HepG2 (cell line): ENCODE results near the gene SPRED3. TPM values are rescaled to one million over a fixed set of nuclear protein-coding genes. Genes with fewer than 3 reads are reported as not detected.

Experiments used
- ATAC-seq: fragments of 200-7000 bp; cut with Tn5 transposase; 3 replicates; pipeline ENCODE4 v1.9.1; 2020; ENCODE audit warnings: mild to moderate bottlenecking, moderate library complexity
- BruUV-seq: library from RNA; stranded (reverse); fragments of 400-500 nt; replicated peaks from 2 replicates; lab custom pipeline; 2021; lab: Mats Ljungman, UMichigan
- CTCF ChIA-PET: fragments of 300-600 bp; formaldehyde crosslinking; extraction: SDS; loops from one replicate; lab custom pipeline; 2021; ENCODE audit warnings: low total read pairs, inconsistent platforms, low intra/inter-chr PET ratio; lab: Yijun Ruan, JAX
- POLR2A ChIA-PET: fragments of 350-600 bp; sonication (Branson Sonifier 250); formaldehyde crosslinking; loops from one replicate; lab custom pipeline; 2020; ENCODE audit warnings: antibody characterized with exemption, inconsistent platforms; lab: Yijun Ruan, JAX
- DNase-seq: peaks from one replicate; pipeline ENCODE4 v3.0.0-alpha.2; 2015; ENCODE audit warnings: low spot score
- FAIRE-seq: peaks from 3 replicates; lab custom pipeline; 2011; peaks lifted over from hg19 to GRCh38; lab: Jason Lieb, UNC
- H2AFZ ChIP-seq: one replicate; pipeline ENCODE4 v1.6.1; 2011; ENCODE audit warnings: low read length, inconsistent platforms
- H3K27ac ChIP-seq: fragments of 300-600 bp; 3 replicates; pipeline ENCODE4 v1.8.0; 2011; ENCODE audit warnings: mixed run types, mild to moderate bottlenecking, mixed read lengths, low read length, inconsistent platforms; ENCODE audit not compliant: insufficient read depth; ENCODE audit errors: extremely low read length
- H3K27me3 ChIP-seq, 2 experiments: fragments of 200-600 bp in 1 of 2; 2 replicates in 1 of 2; 3 replicates in 1 of 2; pipeline versions ENCODE4 v1.6.0 to v1.8.0; 2011; ENCODE audit warnings: low read length in 2 of 2, mild to moderate bottlenecking in 2 of 2, moderate library complexity in 2 of 2, inconsistent platforms in 1 of 2; ENCODE audit not compliant: insufficient read depth in 2 of 2, control insufficient read depth in 1 of 2
- H3K36me3 ChIP-seq, 2 experiments: fragments of 200-600 bp in 1 of 2; replicated peaks in 1 of 2; 2 replicates in 1 of 2; 3 replicates in 1 of 2; pipeline versions ENCODE4 v1.5.1 to v1.8.0; 2011; ENCODE audit warnings: low read length in 2 of 2, inconsistent platforms in 1 of 2; ENCODE audit not compliant: insufficient read depth in 2 of 2, control insufficient read depth in 1 of 2
- H3K4me1 ChIP-seq: 2 replicates; pipeline ENCODE4 v1.5.1; 2012; ENCODE audit warnings: low read length, inconsistent platforms; ENCODE audit not compliant: insufficient read depth
- H3K4me2 ChIP-seq: 2 replicates; pipeline ENCODE4 v1.6.0; 2011; ENCODE audit warnings: low read depth, low read length, inconsistent platforms
- H3K4me3 ChIP-seq, 3 experiments: fragments of 200-600 bp in 1 of 3; sonication (generic), shearing (Covaris generic) in 1 of 3; replicated peaks in 1 of 3; 2 replicates each; pipeline ENCODE4 v1.5.1; 2011 to 2016; ENCODE audit warnings: low read length in 3 of 3, inconsistent platforms in 2 of 3, low read depth in 2 of 3, mild to moderate bottlenecking in 2 of 3, control low read depth in 1 of 3, mixed read lengths in 1 of 3; ENCODE audit not compliant: insufficient read depth in 1 of 3
- H3K79me2 ChIP-seq: one replicate; pipeline ENCODE4 v1.6.1; 2011; ENCODE audit warnings: low read length, inconsistent platforms; ENCODE audit not compliant: insufficient read depth
- H3K9ac ChIP-seq: 2 replicates; pipeline ENCODE4 v1.6.0; 2011; ENCODE audit warnings: mild to moderate bottlenecking, low read depth, low read length, inconsistent platforms; ENCODE audit not compliant: insufficient read depth
- H3K9me3 ChIP-seq: 2 replicates; pipeline ENCODE4 v1.5.1; 2012; ENCODE audit warnings: mild to moderate bottlenecking, low read length
- H4K20me1 ChIP-seq: 2 replicates; pipeline ENCODE4 v1.6.0; 2011; ENCODE audit warnings: inconsistent platforms, mild to moderate bottlenecking, low read length, moderate library complexity; ENCODE audit not compliant: insufficient read depth
- AKAP8 ChIP-seq: sonication (generic); formaldehyde crosslinking; IDR thresholded peaks from 2 replicates; pipeline ENCODE4 v1.5.1; 2020; ENCODE audit warnings: mild to moderate bottlenecking, missing genetic modification reagents
- FOXO1 ChIP-seq: sonication (generic); formaldehyde crosslinking; IDR thresholded peaks from 2 replicates; pipeline ENCODE4 v1.4.0; 2020; ENCODE audit warnings: missing genetic modification reagents
- HNRNPUL1 ChIP-seq: fragments of 200-400 bp; formaldehyde crosslinking; IDR thresholded peaks from 2 replicates; pipeline ENCODE4 v1.6.1; 2017; ENCODE audit warnings: low read depth, mild to moderate bottlenecking, low read length, moderate library complexity
- KLF16 ChIP-seq, 2 experiments: sonication (generic) in 1 of 2; formaldehyde crosslinking in 1 of 2; IDR thresholded peaks; 2 replicates each; pipeline versions ENCODE4 v1.6.1 to v1.8.0; 2016 to 2023; ENCODE audit warnings: missing genetic modification reagents in 2 of 2, missing compliant biosample characterization in 1 of 2
- NCOA1 ChIP-seq: sonication (generic); formaldehyde crosslinking; IDR thresholded peaks from 2 replicates; pipeline ENCODE4 v1.9.0; 2021; ENCODE audit warnings: missing genetic modification reagents
- PHB2 ChIP-seq: fragments of 450-650 bp; IDR thresholded peaks from 2 replicates; pipeline ENCODE4 v1.6.1; 2018; ENCODE audit not compliant: partially characterized antibody
- RAD21 ChIP-seq: fragments of 450-650 bp; formaldehyde crosslinking; IDR thresholded peaks from 2 replicates; pipeline ENCODE4 v1.5.0; 2020; ENCODE audit warnings: mild to moderate bottlenecking
- REL ChIP-seq: sonication (generic); formaldehyde crosslinking; conservative IDR thresholded peaks from 2 replicates; pipeline ENCODE4 v1.8.0; 2022; ENCODE audit warnings: mild to moderate bottlenecking, missing genetic modification reagents, moderate library complexity
- RFX3 ChIP-seq: IDR thresholded peaks from 2 replicates; pipeline ENCODE4 v1.6.1; 2016; ENCODE audit warnings: missing biosample characterization, missing genetic modification reagents
- RFXANK ChIP-seq: IDR thresholded peaks from 2 replicates; pipeline ENCODE4 v1.6.1; 2016
- SMC3 ChIP-seq: IDR thresholded peaks from 2 replicates; pipeline ENCODE4 v1.6.1; 2011; ENCODE audit warnings: low read length, improper control_type of control experiment
- SOX5 ChIP-seq: IDR thresholded peaks from 2 replicates; pipeline ENCODE4 v1.6.1; 2016; ENCODE audit warnings: borderline replicate concordance
- STAG1 ChIP-seq: sonication (generic); formaldehyde crosslinking; IDR thresholded peaks from 2 replicates; pipeline ENCODE4 v1.4.0; 2020; ENCODE audit warnings: missing genetic modification reagents
- XRCC5 ChIP-seq: fragments of 200-400 bp; formaldehyde crosslinking; optimal IDR thresholded peaks from 2 replicates; pipeline ENCODE3; 2017; ENCODE audit warnings: mild to moderate bottlenecking, low read length
- ZBTB7A ChIP-seq: sonication (generic); formaldehyde crosslinking; IDR thresholded peaks from 2 replicates; pipeline ENCODE4 v1.8.0; 2022; ENCODE audit warnings: mild to moderate bottlenecking, missing genetic modification reagents
- ZFP41 ChIP-seq: sonication (generic); formaldehyde crosslinking; IDR thresholded peaks from 2 replicates; pipeline ENCODE4 v1.4.0; 2020; ENCODE audit warnings: mild to moderate bottlenecking, missing genetic modification reagents, borderline replicate concordance
- ZNF296 ChIP-seq: sonication (generic); formaldehyde crosslinking; conservative IDR thresholded peaks from 2 replicates; pipeline ENCODE4 v1.5.0; 2020; ENCODE audit warnings: mild to moderate bottlenecking, missing genetic modification reagents
- ZNF713 ChIP-seq: sonication (generic); formaldehyde crosslinking; IDR thresholded peaks from 2 replicates; pipeline ENCODE4 v1.4.0; 2020; ENCODE audit warnings: mild to moderate bottlenecking, missing genetic modification reagents
- ZNF768 ChIP-seq: sonication (generic); formaldehyde crosslinking; IDR thresholded peaks from 2 replicates; pipeline ENCODE4 v1.4.0; 2020; ENCODE audit warnings: missing genetic modification reagents
- WGBS: methylation state at CpG from one replicate; pipeline ENCODE4 v1.1.6; 2017; ENCODE audit warnings: low lambda C conversion rate; 5-methylcytosine and 5-hydroxymethylcytosine counted together
- in situ Hi-C: cut with HindIII; loops from 2 replicates; pipeline ENCODE4 v1.10.0; 2017; ENCODE audit warnings: low pct_unique_long_range_greater_than_20kb; ENCODE audit not compliant: extremely low pct_ligation_motif_present
- intact Hi-C: fragments of 100-400 bp; cut with micrococcal nuclease; formaldehyde crosslinking; loops from one replicate; pipeline ENCODE4 v1.10.0; 2022; ENCODE audit not compliant: unreplicated experiment
- polyA plus RNA-seq, 8 experiments: library from polyadenylated mRNA; depleted of rRNA in 3 of 8; stranded (reverse) in 7 of 8; unstranded in 1 of 8; fragments of >200 nt; fragmentation: Illumina TruSeq in 4 of 8; extraction: Trizol in 4 of 8; gene quantifications; 2 replicates each; pipeline versions ENCODE4 v1.2.1 to v1.2.3, GENCODE V29; 2011 to 2016; ENCODE audit warnings: low read depth in 4 of 8, missing spikeins in 1 of 8, mixed read lengths in 1 of 8; ENCODE audit not compliant: insufficient read depth in 1 of 8
- total RNA-seq, 5 experiments: library from RNA; depleted of rRNA; stranded (reverse); fragments of >200 nt; fragmentation: Illumina TruSeq; extraction: Trizol; gene quantifications; 2 replicates each; pipeline ENCODE4 v1.2.3, GENCODE V29; 2016; ENCODE audit warnings: low read depth in 1 of 5
- TF ChIP-seq, protein P1 (sequence below): sonication (generic); formaldehyde crosslinking; IDR thresholded peaks from 2 replicates; pipeline ENCODE4 v1.4.0; 2020; ENCODE audit warnings: missing genetic modification reagents
- TF ChIP-seq, protein P2 (sequence below): sonication (generic); formaldehyde crosslinking; IDR thresholded peaks from 2 replicates; pipeline ENCODE4 v1.5.0; 2020; ENCODE audit warnings: mild to moderate bottlenecking, missing genetic modification reagents, moderate library complexity

SPRED3 gene
- total and polyA plus RNA-seq, 2 of the 13 experiments (the other 11 are each of a cell fraction or from before 2014, with no cell fraction given): 0.15 to 0.17 TPM

DNA sequence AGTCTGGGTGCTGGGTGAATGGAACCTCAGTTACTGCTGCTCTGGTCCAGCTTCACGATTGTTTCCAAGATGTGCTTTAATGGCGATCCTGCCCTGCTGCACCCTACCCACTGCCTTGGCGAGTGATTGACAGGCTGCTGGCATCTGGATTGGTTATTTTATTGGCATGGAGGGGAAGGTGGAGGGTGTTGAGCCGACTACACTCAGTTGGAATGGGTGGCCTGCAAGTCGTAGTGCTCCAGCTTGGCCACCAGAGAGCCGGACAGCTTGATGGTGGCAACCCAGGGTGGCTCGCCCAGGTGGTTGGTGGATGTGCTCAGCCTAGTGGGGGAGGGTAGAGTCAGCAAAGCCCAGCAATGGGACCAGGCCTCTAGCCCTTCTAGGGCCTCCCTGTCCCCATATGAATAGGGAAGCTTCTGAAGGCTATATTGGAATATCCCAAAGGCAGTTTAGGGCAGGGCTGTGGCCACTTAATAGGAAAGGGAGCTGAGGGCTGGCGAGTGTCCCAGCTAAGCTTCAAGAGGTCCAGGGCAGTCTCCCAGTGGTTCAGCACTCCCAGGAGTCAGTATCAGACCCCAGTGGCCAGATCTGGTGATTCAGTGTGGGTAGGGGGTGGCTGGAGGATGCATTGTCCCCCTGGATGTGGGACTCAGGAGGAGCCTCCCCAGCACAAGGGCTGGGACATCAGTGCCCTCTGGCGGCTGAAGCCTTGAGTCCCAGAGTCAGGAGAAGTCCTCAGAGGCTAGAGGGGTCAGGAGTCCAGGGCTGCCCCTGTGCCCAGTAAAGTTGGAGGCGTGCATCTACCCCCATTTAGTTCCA, 4.1 kb upstream of the SPRED3 start:
- Histone ChIP-seq H3K27ac (no peak overlapping the region), H3K4me2 (no peak overlapping the region), H3K79me2 (no peaks in the 10 kb centered on the region), H3K27me3 (peaks cover 2 to 13% of the 10 kb centered on the region in 2 experiments; a peak in 3 of 5 replicates), H3K4me3 (no peak overlapping the region), H3K9ac (no peak overlapping the region), H4K20me1 (peaks cover 4% of the 10 kb centered on the region; the same call in 1 of the 2 replicates)
- BruUV-seq: no TSS peak
- in situ Hi-C loops (no loop called here), intact Hi-C loops (no loop called here)
- ChIA-PET POLR2A (interaction anchor here (1.4 to 2.5 kb wide), 2 partner anchors 10 to 24 kb away, joined by 3 to 15 read pairs; partner anchors contain the start of gene PSMD8), CTCF (no interaction called here)
- no peak for FAIRE-seq
- peak; percentile 56 for ATAC-seq
- TF ChIP-seq REL (CRISPR knock-in tag): no peak
- no peak for TF ChIP-seq RFX3
- 0 out of 2 replicates have a peak, but pooled peaks have one; percentile 18 for TF ChIP-seq SMC3
- TF ChIP-seq STAG1 (CRISPR knock-in tag): peak; percentile 53
- TF ChIP-seq XRCC5: peak; percentile 18
- no peak for TF ChIP-seq KLF16 (CRISPR knock-in tag; IDR thresholded peaks at IDR 0.05)
- TF ChIP-seq ZBTB7A: no peak
- TF ChIP-seq, protein P1, sequence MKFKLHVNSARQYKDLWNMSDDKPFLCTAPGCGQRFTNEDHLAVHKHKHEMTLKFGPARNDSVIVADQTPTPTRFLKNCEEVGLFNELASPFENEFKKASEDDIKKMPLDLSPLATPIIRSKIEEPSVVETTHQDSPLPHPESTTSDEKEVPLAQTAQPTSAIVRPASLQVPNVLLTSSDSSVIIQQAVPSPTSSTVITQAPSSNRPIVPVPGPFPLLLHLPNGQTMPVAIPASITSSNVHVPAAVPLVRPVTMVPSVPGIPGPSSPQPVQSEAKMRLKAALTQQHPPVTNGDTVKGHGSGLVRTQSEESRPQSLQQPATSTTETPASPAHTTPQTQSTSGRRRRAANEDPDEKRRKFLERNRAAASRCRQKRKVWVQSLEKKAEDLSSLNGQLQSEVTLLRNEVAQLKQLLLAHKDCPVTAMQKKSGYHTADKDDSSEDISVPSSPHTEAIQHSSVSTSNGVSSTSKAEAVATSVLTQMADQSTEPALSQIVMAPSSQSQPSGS (CRISPR knock-in tag): no peak
- TF ChIP-seq SOX5 (CRISPR knock-in tag): no peak
- TF ChIP-seq HNRNPUL1: no peak
- TF ChIP-seq AKAP8 (CRISPR knock-in tag): no peak
- no peak for TF ChIP-seq PHB2
- TF ChIP-seq ZNF713 (CRISPR knock-in tag): no peak
- TF ChIP-seq RAD21: peak; percentile 45
- no peak for TF ChIP-seq RFXANK
- no peak for TF ChIP-seq FOXO1
- no peak for TF ChIP-seq ZFP41 (CRISPR knock-in tag)
- no peak for TF ChIP-seq ZNF768 (CRISPR knock-in tag)
- TF ChIP-seq, protein P2, sequence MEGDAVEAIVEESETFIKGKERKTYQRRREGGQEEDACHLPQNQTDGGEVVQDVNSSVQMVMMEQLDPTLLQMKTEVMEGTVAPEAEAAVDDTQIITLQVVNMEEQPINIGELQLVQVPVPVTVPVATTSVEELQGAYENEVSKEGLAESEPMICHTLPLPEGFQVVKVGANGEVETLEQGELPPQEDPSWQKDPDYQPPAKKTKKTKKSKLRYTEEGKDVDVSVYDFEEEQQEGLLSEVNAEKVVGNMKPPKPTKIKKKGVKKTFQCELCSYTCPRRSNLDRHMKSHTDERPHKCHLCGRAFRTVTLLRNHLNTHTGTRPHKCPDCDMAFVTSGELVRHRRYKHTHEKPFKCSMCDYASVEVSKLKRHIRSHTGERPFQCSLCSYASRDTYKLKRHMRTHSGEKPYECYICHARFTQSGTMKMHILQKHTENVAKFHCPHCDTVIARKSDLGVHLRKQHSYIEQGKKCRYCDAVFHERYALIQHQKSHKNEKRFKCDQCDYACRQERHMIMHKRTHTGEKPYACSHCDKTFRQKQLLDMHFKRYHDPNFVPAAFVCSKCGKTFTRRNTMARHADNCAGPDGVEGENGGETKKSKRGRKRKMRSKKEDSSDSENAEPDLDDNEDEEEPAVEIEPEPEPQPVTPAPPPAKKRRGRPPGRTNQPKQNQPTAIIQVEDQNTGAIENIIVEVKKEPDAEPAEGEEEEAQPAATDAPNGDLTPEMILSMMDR (CRISPR knock-in tag): peak; percentile 50
- no peak for TF ChIP-seq NCOA1 (CRISPR knock-in tag)
- TF ChIP-seq ZNF296 (CRISPR knock-in tag): no peak
- TF ChIP-seq, all 625 proteins: peak for 5
- Histone ChIP-seq H2AFZ (no peak overlapping the region), H3K9me3 (no peaks in the 10 kb centered on the region), H3K4me1 (peaks cover 15% of the 10 kb centered on the region), H3K36me3 (peaks cover 18 to 38% of the 10 kb centered on the region in 2 experiments)
- WGBS: 76% methylated on average over 5 of the region's 10 CpGs
- peak; percentile 24 for DNase-seq
